H1 (cell line): ENCODE measurements around the gene GBE1. TPM values are rescaled to one million over a fixed set of nuclear protein-coding genes. Genes with fewer than 3 reads are reported as not detected.

Experiments used
- CTCF ChIA-PET: fragments of 300-600 bp; sonication (Branson Sonifier 250); formaldehyde crosslinking; loops from one replicate; lab custom pipeline; 2021; ENCODE audit not compliant: partially characterized antibody; lab: Charles Lee
- POLR2A ChIA-PET: fragments of 300-600 bp; sonication (Branson Sonifier 250); formaldehyde crosslinking; loops from one replicate; lab custom pipeline; 2021; ENCODE audit warnings: inconsistent platforms; ENCODE audit not compliant: partially characterized antibody; lab: Charles Lee
- DNase-seq, 2 experiments: peaks; one replicate each; pipeline versions ENCODE4 v3.0.0 to v3.0.0-alpha.2; 2010 to 2022; ENCODE audit warnings: low spot score in 2 of 2, low read depth in 1 of 2, mixed read lengths in 1 of 2
- FAIRE-seq: peaks from 2 replicates; lab custom pipeline; 2011; peaks lifted over from hg19 to GRCh38; lab: Jason Lieb, UNC
- H2AFZ ChIP-seq: 2 replicates; pipeline ENCODE4 v1.8.1; 2012; ENCODE audit warnings: low read length, inconsistent platforms
- H2AK5ac ChIP-seq: 2 replicates; pipeline ENCODE4 v1.6.1; 2013; ENCODE audit warnings: low read depth, low read length
- H2BK120ac ChIP-seq: replicated peaks from 2 replicates; pipeline ENCODE3; 2013; ENCODE audit warnings: low read depth, low read length, inconsistent platforms
- H2BK12ac ChIP-seq: 2 replicates; pipeline ENCODE4 v1.6.1; 2013; ENCODE audit warnings: low read depth, low read length
- H2BK15ac ChIP-seq: 2 replicates; pipeline ENCODE4 v1.6.1; 2013; ENCODE audit warnings: low read length
- H2BK20ac ChIP-seq: 2 replicates; pipeline ENCODE4 v1.6.1; 2013; ENCODE audit warnings: low read length
- H2BK5ac ChIP-seq: 2 replicates; pipeline ENCODE4 v1.6.1; 2013; ENCODE audit warnings: low read depth, low read length
- H3K14ac ChIP-seq: 2 replicates; pipeline ENCODE4 v1.6.1; 2013; ENCODE audit warnings: inconsistent platforms; ENCODE audit not compliant: insufficient read length
- H3K18ac ChIP-seq: 2 replicates; pipeline ENCODE4 v1.6.1; 2013; ENCODE audit warnings: low read length; ENCODE audit errors: extremely low read depth
- H3K23ac ChIP-seq: 2 replicates; pipeline ENCODE4 v1.6.1; 2013; ENCODE audit warnings: inconsistent platforms; ENCODE audit not compliant: insufficient read length
- H3K23me2 ChIP-seq: 2 replicates; pipeline ENCODE4 v1.6.1; 2013; ENCODE audit warnings: low read depth, low read length
- H3K27ac ChIP-seq: 2 replicates; pipeline ENCODE4 v1.6.1; 2011; ENCODE audit warnings: low read depth, low read length, inconsistent platforms
- H3K27me3 ChIP-seq, 4 experiments: replicated peaks in 1 of 4; 1 replicate in 1 of 4; 2 replicates in 3 of 4; pipeline versions ENCODE4 v1.6.1 to v1.8.1; 2011 to 2013; ENCODE audit warnings: low read length in 3 of 4, mild to moderate bottlenecking in 3 of 4, inconsistent platforms in 2 of 4, mixed read lengths in 2 of 4, moderate library complexity in 1 of 4; ENCODE audit not compliant: control insufficient read depth in 3 of 4, insufficient read depth in 3 of 4; ENCODE audit errors: extremely low read depth in 1 of 4
- H3K36me3 ChIP-seq, 4 experiments: 2 replicates each; pipeline versions ENCODE4 v1.6.1 to v1.8.1; 2011 to 2013; ENCODE audit warnings: mild to moderate bottlenecking in 4 of 4, low read length in 3 of 4, moderate library complexity in 2 of 4, control low read depth in 1 of 4, inconsistent platforms in 1 of 4; ENCODE audit not compliant: insufficient read depth in 4 of 4, control insufficient read depth in 2 of 4
- H3K4ac ChIP-seq: replicated peaks from 2 replicates; pipeline ENCODE3; 2013; ENCODE audit warnings: low read length, low read depth, mixed read lengths, inconsistent platforms; ENCODE audit not compliant: insufficient read length
- H3K4me1 ChIP-seq, 4 experiments: replicated peaks in 1 of 4; 1 replicate in 1 of 4; 2 replicates in 3 of 4; pipeline versions ENCODE4 v1.6.1 to v1.8.1; 2011 to 2013; ENCODE audit warnings: low read length in 3 of 4, inconsistent platforms in 2 of 4, mixed read lengths in 1 of 4; ENCODE audit not compliant: insufficient read depth in 4 of 4, control insufficient read depth in 3 of 4
- H3K4me2 ChIP-seq, 2 experiments: 2 replicates each; pipeline versions ENCODE4 v1.6.1 to v1.8.1; 2011 to 2013; ENCODE audit warnings: low read depth in 2 of 2, low read length in 2 of 2, control low read depth in 1 of 2, inconsistent platforms in 1 of 2, mild to moderate bottlenecking in 1 of 2; ENCODE audit not compliant: insufficient read depth in 1 of 2
- H3K4me3 ChIP-seq, 4 experiments: fragments of 200-600, 300-600 bp in 1 of 4; sonication (generic), shearing (Covaris generic), sonication (Bioruptor Twin) in 1 of 4; 2 replicates each; pipeline versions ENCODE4 v1.5.1 to v1.8.1; 2011 to 2016; ENCODE audit warnings: low read length in 4 of 4, low read depth in 3 of 4, control low read depth in 2 of 4, inconsistent platforms in 2 of 4, mild to moderate bottlenecking in 2 of 4, mixed read lengths in 1 of 4, moderate library complexity in 1 of 4; ENCODE audit not compliant: insufficient read depth in 2 of 4; ENCODE audit errors: extremely low read depth in 1 of 4
- H3K56ac ChIP-seq: replicated peaks from 2 replicates; pipeline ENCODE3; 2013; ENCODE audit warnings: low read depth, mild to moderate bottlenecking, mixed read lengths, low read length, inconsistent platforms; ENCODE audit not compliant: insufficient read length
- H3K79me1 ChIP-seq: 2 replicates; pipeline ENCODE4 v1.6.1; 2013; ENCODE audit warnings: low read depth, low read length, control low read depth
- H3K79me2 ChIP-seq, 2 experiments: 2 replicates each; pipeline versions ENCODE4 v1.6.1 to v1.8.1; 2012 to 2013; ENCODE audit warnings: low read length in 2 of 2, mild to moderate bottlenecking in 2 of 2, inconsistent platforms in 1 of 2; ENCODE audit not compliant: insufficient read depth in 2 of 2, control insufficient read depth in 1 of 2
- H3K9ac ChIP-seq, 4 experiments: replicated peaks in 1 of 4; 1 replicate in 1 of 4; 2 replicates in 3 of 4; pipeline versions ENCODE4 v1.6.1 to v1.8.1; 2011 to 2013; ENCODE audit warnings: low read depth in 3 of 4, low read length in 3 of 4, control low read depth in 2 of 4, mild to moderate bottlenecking in 2 of 4, moderate library complexity in 2 of 4, inconsistent platforms in 1 of 4; ENCODE audit errors: extremely low read depth in 1 of 4
- H3K9me3 ChIP-seq, 2 experiments: 2 replicates each; pipeline versions ENCODE4 v1.6.1 to v1.8.1; 2012 to 2013; ENCODE audit warnings: mild to moderate bottlenecking in 2 of 2, moderate library complexity in 2 of 2, control low read depth in 1 of 2, inconsistent platforms in 1 of 2, low read depth in 1 of 2, low read length in 1 of 2, mixed read lengths in 1 of 2; ENCODE audit not compliant: insufficient read depth in 2 of 2
- H4K20me1 ChIP-seq, 2 experiments: replicated peaks in 1 of 2; 2 replicates each; pipeline versions ENCODE3 to v1.8.1; 2011 to 2013; ENCODE audit warnings: inconsistent platforms in 2 of 2, low read length in 2 of 2, mild to moderate bottlenecking in 1 of 2; ENCODE audit not compliant: insufficient read depth in 2 of 2, control insufficient read depth in 1 of 2
- H4K5ac ChIP-seq: 2 replicates; pipeline ENCODE4 v1.6.1; 2013; ENCODE audit warnings: low read length, low read depth, mixed read lengths, inconsistent platforms; ENCODE audit not compliant: insufficient read length
- H4K8ac ChIP-seq: 2 replicates; pipeline ENCODE4 v1.8.0; 2013; ENCODE audit warnings: mild to moderate bottlenecking, moderate library complexity, low read length, inconsistent platforms; ENCODE audit not compliant: insufficient read depth; ENCODE audit errors: extremely low read depth
- H4K91ac ChIP-seq: replicated peaks from 2 replicates; pipeline ENCODE3; 2013; ENCODE audit warnings: low read length, mixed read lengths, inconsistent platforms; ENCODE audit not compliant: insufficient read length
- GTF2F1 ChIP-seq: IDR thresholded peaks from 2 replicates; pipeline ENCODE4 v1.6.1; 2012; ENCODE audit warnings: low read depth, low read length, improper control_type of control experiment, borderline replicate concordance
- KDM1A ChIP-seq: fragments of 200-600, 300-600 bp; sonication (generic); IDR thresholded peaks from 2 replicates; pipeline ENCODE4 v1.7.1; 2016; ENCODE audit warnings: mild to moderate bottlenecking, low read length, borderline replicate concordance
- NRF1 ChIP-seq: IDR thresholded peaks from 2 replicates; pipeline ENCODE4 v1.6.1; 2011; ENCODE audit warnings: mild to moderate bottlenecking, low read depth, low read length, improper control_type of control experiment
- TCF12 ChIP-seq: IDR thresholded peaks from 2 replicates; pipeline ENCODE4 v1.6.1; 2011; ENCODE audit warnings: low read depth, mild to moderate bottlenecking, low read length
- ZNF274 ChIP-seq: IDR thresholded peaks from 2 replicates; pipeline ENCODE4 v1.7.0; 2012; ENCODE audit warnings: low read length, borderline replicate concordance; ENCODE audit errors: extremely low read depth
- WGBS, 2 experiments: shearing (Covaris generic) in 1 of 2; methylation state at CpG; one replicate each; pipeline versions ENCODE4 v1.1.6 to v1.1.7; 2013 to 2015; ENCODE audit warnings: low lambda C conversion rate in 2 of 2, mixed read lengths in 2 of 2, inconsistent platforms in 1 of 2, low coverage in 1 of 2, missing lambda C conversion rate in 1 of 2; ENCODE audit not compliant: insufficient replicate concordance in 2 of 2, insufficient coverage in 1 of 2, insufficient read length in 1 of 2; ENCODE audit errors: extremely low coverage in 1 of 2, missing lambda C conversion rate in 1 of 2; 5-methylcytosine and 5-hydroxymethylcytosine counted together
- polyA plus RNA-seq, 7 experiments: library from polyadenylated mRNA; depleted of rRNA in 3 of 7; stranded (reverse) in 5 of 7; unstranded in 2 of 7; fragments of >200 nt in 5 of 7; fragments of 200-250 nt in 2 of 7; gene quantifications; 1 replicate in 5 of 7; 2 replicates in 1 of 7; 4 replicates in 1 of 7; pipeline versions ENCODE4 v1.2.1 to v1.2.3, GENCODE V29; 2011 to 2013; ENCODE audit warnings: missing spikeins in 2 of 7, mixed read lengths in 2 of 7
- total RNA-seq: library from RNA; stranded (reverse); fragmentation: NEBNext Ultra II Directional; extraction: Animal tissue kit (Norgen Biotek cat#: 25700); gene quantifications from 2 replicates; pipeline ENCODE4 v1.2.1, GENCODE V29; 2021

The GBE1 gene
- total and polyA plus RNA-seq, 2 of the 8 experiments (the other 6 are each of a cell fraction or from before 2014, with no cell fraction given): 3.3 to 7.3 TPM

- Histone ChIP-seq H3K23ac (no peak overlapping the region), H2BK20ac (no peak overlapping the region), H3K9me3 (peaks cover 0 to under 1% of the 10 kb centered on the region in 2 experiments; a peak in 2 of 4 replicates), H3K79me2 (no peaks in the 10 kb centered on the region), H2AK5ac (no peak overlapping the region), H3K4me3 (peak overlapping the region; percentile 65 to 72 (median 72)), H3K27ac (peak overlapping the region; percentile 94), H3K4ac (no peak overlapping the region), H3K23me2 (peaks cover 2% of the 10 kb centered on the region; the same call in 1 of the 2 replicates), H3K36me3 (no peaks in the 10 kb centered on the region), H2BK5ac (0 out of 2 replicates have a peak overlapping the region, but pooled peaks have one; percentile 94), H2BK15ac (0 out of 2 replicates have a peak overlapping the region, but pooled peaks have one; percentile 46), H3K4me1 (peaks cover 0 to 5% (median 0%) of the 10 kb centered on the region in 4 experiments; a peak in 2 of 7 replicates), H2BK12ac (no peak overlapping the region), H2BK120ac (no peak overlapping the region)
- DNase-seq: no peak
- CTCF ChIA-PET: interaction anchor here (1.3 to 1.5 kb wide), 2 partner anchors 9 to 179 kb away, joined by 3 to 4 read pairs; no protein-coding TSS in a partner anchor
- TF ChIP-seq KDM1A (peak; percentile 9; the same call in 1 of the 2 replicates), ZNF274 (no peak), NRF1 (no peak), TCF12 (no peak), GTF2F1 (no peak)
- TF ChIP-seq, all 59 proteins: peak for 1
- no peak overlapping the region for H3K14ac ChIP-seq
- H3K9ac ChIP-seq: peak overlapping the region in 3 of 4 experiments; percentile 0 to 92 (median 90); a peak in 3 of 7 replicates
- peak overlapping the region; percentile 32 for H3K56ac ChIP-seq
- no peaks in the 10 kb centered on the region for H3K27me3 ChIP-seq
- no peak for FAIRE-seq
- H4K8ac ChIP-seq: peak overlapping the region; percentile 100
- no peaks in the 10 kb centered on the region for H3K79me1 ChIP-seq
- WGBS, 2 experiments: 74% methylated on average over 6 of the region's 6 CpGs; no CpG with 5 or more reads in 1 of the 2 experiments
- H2AFZ ChIP-seq: peak overlapping the region; percentile 7; the same call in 1 of the 2 replicates
- no peaks in the 10 kb centered on the region for H4K20me1 ChIP-seq
- POLR2A ChIA-PET: interaction anchor here (0.7 to 1.0 kb wide), 3 partner anchors 8 to 16 kb away, joined by 3 to 5 read pairs (median 3); no protein-coding TSS in a partner anchor
- H4K5ac ChIP-seq: peak overlapping the region; percentile 99
- H4K91ac ChIP-seq: peak overlapping the region; percentile 63
- peak overlapping the region; percentile 72 to 78 for H3K4me2 ChIP-seq
- H3K18ac ChIP-seq: no peak overlapping the region
These were observed 597 bp upstream of the GBE1 start for GRCh38 chr3:81761904-81762580.
